Dermis blood vessel endothelial cell (primary cell): ENCODE results near the gene RGPD8. TPM values are rescaled to one million over a fixed set of nuclear protein-coding genes. Genes with fewer than 3 reads are reported as not detected.

Experiments
- DNase-seq: peaks from one replicate; pipeline ENCODE4 v3.0.0; 2010
- total RNA-seq: library from RNA; depleted of rRNA; stranded (reverse); fragments of >200 nt; gene quantifications from 2 replicates; pipeline ENCODE4 v1.2.3, GENCODE V29; 2014

Gene RGPD8
- total RNA-seq, 1 donor from 2014 or later = 16.2 TPM

DNA sequence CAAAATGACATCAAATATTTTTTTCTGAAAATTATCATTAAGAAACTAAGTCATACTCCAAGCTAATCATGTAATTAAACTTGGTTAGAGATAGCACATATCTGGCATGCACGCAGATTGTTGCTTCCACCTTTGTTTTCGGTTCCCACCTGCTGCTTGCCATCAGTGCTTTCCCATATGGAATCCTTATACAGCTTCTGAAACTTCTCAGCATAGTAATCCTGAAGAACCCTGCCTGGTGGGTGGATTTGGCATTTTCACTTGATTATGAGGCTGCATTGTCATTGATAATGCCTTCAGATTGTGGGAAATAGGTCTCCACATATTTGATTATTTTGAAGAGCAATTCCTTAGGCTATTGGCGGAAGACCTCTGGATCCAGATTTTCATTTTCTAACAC, 110.5 kb downstream of the RGPD8 start:
- DNase-seq = no peak

DNA sequence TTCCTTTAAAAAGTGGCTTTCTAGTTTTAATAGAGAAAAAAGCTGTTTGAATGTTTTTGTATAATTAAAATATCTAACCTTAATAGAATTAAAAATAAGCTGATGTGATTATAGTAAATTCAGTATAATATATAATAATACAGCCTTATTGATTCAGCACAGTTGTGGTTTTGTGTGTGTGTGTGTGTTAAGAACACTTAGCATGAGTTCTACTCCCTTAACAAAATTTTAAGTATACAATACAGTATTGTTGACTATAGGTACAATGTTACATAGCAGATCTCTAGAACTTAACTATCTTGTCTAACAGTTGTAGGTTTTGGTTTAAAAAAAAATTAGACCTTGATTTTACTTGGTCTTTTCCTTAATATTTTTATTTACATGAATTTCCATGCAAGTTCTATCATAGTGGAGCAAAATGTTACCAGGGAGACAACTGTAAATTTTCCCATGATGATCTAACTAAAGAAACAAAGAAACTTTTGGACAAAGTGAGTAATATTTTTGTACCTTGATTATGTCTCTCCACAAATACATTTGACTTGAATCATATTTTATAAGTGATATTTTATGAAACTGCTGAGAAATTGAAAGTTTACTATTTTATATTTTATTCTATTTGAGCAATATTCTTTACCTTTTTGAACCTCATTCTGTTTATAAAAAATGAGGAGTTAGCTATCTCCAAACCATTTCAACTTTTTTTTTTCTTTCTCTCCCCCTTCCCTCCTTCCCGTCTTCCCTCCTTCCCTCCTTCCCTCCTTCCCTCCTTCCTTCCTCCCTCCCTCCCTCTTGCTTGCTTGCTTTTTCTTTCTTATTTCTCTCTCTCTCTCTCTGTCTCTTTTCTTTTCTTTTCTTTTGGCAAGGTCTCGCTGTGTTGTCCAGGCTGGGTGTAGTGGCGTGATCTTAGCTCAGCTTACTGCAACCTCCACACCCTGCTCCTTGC, 111.8 kb downstream of the RGPD8 start:
- DNase-seq = no peak

Other genes starting within 250 kb of the RGPD8 start
- gene ZC3H8, start 178.6 kb downstream of the RGPD8 start, total RNA-seq = 7.3 and 8.5 TPM in 2 replicates
- 2.0 and 4.2 TPM in 2 replicates for gene ZC3H6, start 158.0 kb downstream of the RGPD8 start, total RNA-seq
- 20.8 and 27.6 TPM in 2 replicates for gene TTL, start 48.5 kb upstream of the RGPD8 start, total RNA-seq
- gene POLR1B, start 108.8 kb upstream of the RGPD8 start, total RNA-seq = 16.8 and 22.0 TPM in 2 replicates
- gene CHCHD5, start 151.0 kb upstream of the RGPD8 start, total RNA-seq = 3.4 and 5.6 TPM in 2 replicates
- 31.1 and 75.5 TPM in 2 replicates for gene SLC20A1, start 212.3 kb upstream of the RGPD8 start, total RNA-seq